GM18909 (cell line): ENCODE results near the gene LHB.
"Not testable (repeated sequence)": the region's sequence is repeated elsewhere in the genome, so short reads cannot be mapped to it uniquely, and the experiment has no call there.

Source experiments
- ATAC-seq: cut with Tn5 transposase; IDR thresholded peaks from one replicate; pipeline ENCODE4 v1.9.1; 2021; ENCODE audit warnings: mild to moderate bottlenecking; ENCODE audit not compliant: unreplicated experiment, poor library complexity

The LHB gene

DNA sequence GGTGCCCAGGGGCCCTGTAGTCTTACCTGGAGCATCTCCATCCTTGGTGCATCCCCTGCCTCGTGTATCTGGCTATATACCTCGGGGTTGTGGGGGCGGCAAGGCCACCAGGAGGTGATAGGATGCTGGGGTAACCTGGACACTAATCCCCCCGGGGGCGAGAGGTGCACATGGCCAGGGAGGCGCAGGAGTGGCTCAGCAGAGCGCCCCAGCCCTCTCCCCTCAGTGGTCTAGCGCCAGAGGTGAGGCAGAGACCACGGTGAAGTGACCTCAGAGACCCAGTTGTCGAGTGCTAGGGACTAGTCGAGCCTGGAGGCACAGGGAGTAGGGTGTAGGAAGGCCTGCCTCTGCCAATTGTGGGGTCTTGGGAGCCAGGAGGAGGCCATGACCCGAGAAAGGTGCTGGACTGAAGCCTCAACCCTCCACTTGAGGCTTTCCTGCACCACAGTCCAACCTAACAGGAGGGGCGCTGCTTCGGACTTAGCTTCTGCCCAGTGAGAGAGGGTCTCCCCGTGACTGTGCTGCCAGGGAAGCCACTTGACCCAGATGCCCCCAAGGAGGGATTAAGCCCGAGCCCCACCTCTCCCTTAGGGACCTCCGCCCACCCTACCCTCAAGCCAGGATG lies at the start of gene LHB:
TSS of gene LHB (minus strand) at position 51 of the 625 bp plus-strand sequence. CDS start at position 41, 10 bp downstream.
- ATAC-seq, result no peak

DNA sequence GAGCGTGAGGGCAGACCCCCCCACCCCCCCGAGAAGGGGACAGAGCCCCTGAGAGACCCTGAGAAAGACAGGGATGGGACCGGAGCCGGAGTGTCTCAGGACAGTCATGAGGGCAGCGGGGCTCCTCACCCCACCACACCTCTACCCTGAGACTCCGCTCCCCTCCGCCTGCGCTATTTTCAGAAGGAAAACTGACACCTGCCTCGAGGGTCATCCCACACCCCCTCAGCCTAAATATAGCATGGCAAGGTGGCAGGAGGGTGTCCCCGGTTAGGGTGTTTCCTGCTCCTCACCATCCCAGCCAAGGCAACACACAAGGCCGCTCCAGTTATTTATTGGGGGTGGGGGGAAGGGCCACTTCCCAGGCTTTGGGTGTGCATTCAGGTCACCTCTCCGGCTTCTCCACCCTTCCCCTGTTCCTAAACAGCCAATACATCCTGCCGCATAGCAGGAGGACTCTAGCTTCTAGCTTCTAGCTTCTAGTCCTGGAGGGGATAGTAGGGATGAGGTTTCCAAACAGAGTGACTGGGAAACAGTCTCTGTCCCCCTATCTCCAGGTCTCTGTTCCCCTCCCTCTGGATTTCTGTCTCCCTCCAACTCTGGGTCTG lies 49.1 kb upstream of the LHB start:
- no peak for ATAC-seq

DNA sequence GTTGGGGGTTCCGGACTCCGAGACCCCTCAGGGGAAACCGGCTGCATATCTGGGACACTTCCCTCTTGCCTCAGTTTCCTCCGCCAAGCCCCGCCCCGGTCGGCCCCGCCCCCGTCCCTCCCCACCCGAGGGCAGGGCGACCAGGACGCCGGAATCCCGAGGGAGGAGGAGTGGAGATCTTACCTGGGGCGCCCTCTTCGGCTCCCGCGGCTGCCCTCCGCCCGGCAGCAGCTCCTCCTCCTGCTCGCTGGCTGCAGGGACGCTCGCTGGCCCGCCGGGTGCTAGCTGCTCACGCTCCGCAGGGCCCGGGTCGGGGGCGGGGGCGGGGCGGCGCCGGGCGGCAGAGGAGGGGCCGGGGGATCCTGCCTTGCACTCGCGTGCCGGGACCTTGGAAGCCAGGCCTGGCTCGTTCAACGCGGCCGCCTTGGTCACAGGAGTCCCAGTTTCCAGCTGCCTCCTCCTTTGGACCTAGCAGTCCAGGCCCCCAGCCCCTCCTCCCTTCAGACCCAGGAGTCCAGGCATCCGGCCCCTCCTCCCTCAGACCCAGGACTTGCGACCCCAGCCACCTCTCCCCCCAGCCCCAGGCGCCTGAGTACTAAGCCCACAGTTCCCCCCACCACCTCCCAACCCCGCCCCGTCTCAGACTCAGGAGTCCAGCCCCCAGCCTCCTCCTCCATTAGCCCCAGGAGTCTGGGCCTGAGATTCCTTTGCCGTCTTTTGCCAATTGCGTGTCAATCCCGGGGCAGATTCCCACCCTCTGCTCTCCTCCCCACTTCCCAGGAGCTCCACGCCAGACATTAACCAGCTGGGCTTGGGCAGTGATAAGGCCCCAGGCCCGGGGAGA lies 48.1 kb upstream of the LHB start, which contains the start of gene NTF4:
TSS of gene NTF4 (minus strand) at position 51 of the 844 bp plus-strand sequence. CDS start 2,821 bp downstream, outside the sequence.
- no peak for ATAC-seq

DNA sequence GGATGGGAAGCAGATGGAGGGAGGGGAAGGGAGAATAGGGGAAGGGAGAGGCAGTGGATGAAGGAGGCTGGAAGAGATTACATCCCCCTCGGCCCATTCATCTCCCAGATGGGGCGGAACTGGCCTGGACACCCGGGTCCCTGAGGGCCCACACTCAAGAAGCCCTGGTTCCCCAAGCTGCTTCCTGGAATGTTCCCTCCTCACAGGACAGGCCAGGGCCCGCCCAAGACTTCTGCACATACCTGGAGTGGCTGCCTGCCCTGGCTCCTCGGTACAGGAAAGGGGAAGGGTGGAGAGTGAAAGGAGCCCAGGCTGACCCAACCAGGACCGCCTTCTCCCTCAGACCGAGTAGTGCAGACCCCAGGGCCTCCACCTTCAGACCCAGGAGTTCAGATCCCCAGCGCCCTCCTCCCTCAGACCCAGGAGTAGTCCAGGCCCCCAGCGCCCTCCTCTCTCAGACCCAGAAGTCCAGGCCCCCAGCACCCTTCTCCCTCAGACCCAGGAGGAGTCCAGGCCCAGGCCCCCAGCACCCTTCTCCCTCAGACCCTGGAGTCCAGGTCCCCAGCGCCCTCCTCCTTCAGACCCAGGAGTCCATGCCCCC lies 47.2 kb upstream of the LHB start:
- no peak for ATAC-seq

DNA sequence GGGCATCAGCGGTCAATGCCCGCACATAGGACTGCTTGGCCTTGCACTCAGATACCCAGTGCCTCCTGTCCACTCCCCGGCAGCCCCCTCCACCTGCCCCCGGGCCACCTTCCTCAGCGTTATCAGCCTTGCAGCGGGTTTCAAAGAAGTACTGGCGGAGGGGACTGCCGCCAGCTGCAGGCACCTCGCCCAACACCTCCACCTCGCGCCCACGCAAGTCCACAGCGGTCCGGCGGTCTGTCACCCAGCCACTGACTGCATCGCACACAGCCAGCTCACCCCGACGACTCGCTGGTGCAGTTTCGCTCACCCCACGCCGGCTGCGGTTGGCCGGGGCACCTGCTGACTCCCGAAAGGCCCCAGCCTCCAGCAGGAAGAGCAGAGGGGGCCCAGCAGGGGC lies 44.6 kb upstream of the LHB start:
- no peak for ATAC-seq

DNA sequence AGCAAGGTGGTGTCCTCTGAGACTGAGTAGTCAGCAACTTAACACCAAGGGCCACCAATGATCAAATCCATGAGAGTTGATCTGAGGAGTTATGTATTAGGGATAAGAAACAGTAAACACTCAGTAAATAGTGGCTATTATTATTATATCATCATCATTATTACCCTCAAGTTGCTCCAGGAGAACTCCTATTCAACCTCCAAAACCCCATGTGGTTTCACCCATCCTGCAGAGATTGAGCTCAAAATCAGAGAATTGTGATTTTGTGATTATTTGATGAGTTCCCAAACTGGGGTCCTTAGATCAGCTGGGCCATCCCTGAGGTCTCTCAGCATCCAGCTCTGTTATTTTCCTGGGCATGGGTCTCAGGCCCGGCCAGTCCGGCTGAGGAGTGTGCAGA lies 44.1 kb upstream of the LHB start:
- ATAC-seq, result no peak

DNA sequence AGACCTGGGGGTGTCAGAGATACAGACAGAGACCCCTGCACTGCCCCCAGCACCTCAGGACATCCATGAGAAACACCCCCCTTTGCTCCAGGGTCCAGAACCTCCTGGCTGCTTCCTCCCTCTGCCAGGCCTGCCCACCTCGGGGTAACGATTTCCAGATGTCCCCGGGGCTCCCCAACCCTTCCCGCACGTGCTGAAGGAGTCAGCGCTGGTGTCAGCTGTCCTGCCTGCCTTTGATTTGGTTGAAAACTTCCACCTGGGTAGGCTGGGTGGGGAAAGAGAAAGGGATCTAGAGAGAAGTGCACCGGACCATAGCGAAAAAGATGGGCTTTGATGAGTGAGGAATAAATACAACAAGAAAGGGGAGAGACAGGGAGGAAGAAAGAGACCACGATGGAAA lies 42.2 kb upstream of the LHB start:
- no peak for ATAC-seq

DNA sequence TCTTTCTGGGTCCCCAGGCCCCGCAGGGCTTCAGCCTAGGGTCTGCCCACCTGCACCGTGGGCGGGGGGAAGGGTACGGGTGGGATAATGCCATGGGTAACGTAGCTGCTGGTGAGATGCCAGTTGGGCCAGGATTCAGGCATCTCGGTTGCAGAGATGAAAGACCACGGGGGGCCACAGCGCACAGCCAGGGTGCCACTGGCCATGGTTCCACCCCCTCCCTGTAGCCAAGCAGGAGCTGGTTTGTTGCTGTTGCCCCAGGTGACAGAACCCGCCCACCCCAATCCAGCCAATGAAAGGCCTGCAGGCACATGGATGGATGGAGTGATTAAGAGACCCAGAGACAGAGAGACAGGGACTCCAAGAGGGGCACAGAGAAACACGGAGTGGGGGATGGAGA lies 41.7 kb upstream of the LHB start:
- no peak for ATAC-seq

DNA sequence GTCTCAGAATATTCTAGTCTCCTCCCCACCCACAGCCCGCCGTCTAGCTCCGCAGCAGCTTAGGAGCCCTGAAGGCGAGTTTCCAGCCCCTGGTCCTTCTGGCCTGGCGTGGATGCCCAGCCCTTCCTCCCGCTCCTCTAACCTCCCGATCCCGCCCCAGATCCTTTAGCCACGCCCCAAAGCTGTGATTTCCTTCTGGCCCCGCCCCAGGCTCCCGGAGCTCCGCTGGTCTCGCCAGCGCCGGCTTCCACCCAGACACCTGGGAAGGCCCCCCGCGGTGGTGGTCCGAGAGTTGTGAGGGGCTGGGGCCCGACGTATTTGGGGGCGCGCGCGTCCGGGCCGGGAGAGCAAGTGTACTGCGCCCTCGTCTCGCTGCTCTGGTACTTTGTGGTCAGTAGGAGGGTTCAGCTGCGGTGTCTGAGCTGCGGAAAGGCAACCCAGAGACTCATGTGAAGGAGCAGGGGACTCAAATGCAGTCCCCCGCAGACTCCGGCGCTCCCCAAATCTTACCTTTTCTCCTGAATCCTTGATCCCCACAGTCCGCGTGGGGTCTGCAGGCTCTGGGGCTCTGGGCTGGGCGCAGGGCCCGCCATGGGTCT lies 40.8 kb upstream of the LHB start, which contains the start of gene CGB7:
TSS of gene CGB7 (minus strand) at position 114 of the 599 bp plus-strand sequence. CDS start 2,374 bp downstream, outside the sequence.
- no peak for ATAC-seq

DNA sequence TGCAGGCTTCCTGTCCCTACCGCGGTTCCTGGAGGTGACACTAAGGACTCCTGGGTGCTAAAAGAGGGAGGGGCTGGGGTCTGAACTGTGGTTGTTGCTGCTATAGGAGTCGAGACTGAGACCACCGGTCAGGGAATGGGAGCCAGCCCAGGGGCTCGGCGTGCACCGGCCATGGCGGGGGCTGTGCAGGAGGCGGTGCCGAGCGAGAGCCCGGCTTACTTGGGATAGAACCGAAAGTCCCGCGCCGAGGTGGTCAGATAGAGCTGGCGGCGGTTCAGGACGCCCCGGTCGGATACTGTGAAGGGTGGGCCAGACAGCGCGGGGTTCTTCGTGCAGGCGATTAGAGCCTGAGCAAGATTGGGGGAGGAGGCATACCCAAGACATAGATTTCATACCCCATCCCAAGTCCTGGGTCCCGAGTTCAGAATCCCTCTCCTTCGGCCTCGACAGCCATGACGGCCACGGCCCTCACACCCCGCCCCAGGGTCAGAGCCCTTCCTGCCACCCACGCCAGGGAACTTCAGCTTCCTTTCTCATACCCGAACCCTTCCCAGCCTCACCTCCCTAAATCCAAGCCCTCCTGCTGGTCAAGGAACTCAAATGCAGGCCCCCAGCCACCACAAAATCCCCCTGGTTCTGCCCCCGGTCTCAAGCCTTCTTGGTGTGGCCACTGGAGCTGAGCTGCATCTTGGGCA lies 40.2 kb upstream of the LHB start:
- ATAC-seq, result not testable (repeated sequence)

DNA sequence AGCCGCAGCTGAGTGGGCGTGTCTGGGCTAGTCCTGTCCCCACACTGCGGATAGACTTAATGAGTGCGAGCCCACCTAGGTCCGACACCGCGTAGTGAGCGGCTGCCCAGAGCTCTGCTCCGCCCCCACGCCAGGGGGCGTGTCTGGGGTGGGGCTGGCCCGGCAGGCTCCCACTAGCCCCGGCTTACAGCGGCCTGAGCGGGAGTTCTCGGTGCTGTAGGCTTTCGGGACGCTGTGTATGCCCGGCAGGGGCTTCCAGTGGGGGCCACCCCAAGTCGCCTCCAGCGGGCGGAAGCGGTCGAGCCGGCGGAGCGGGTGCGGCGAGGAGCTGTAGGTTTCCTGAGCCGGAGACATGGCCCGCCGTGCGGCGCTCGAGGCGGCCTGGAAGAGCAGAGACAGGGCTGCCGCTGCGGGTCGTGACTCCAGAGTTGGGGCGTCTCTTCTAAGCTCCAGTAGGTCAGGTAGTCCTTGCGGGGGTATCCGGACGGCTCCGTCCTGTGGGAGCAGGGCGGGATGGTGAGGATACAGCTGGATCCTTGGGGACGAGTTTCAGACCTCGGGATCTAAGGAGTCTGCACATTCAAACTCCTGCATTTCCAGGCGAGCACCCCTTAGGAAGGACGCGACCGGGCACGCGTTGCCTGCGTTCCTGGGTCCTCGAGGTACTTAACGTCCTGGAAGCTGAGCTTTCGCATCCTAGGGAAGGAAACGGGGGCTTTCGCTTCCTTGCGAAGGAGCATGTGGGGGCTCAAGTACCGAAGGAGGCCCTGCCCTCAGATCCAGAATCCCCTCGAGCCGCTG lies 39.4 kb upstream of the LHB start:
- no peak for ATAC-seq

DNA sequence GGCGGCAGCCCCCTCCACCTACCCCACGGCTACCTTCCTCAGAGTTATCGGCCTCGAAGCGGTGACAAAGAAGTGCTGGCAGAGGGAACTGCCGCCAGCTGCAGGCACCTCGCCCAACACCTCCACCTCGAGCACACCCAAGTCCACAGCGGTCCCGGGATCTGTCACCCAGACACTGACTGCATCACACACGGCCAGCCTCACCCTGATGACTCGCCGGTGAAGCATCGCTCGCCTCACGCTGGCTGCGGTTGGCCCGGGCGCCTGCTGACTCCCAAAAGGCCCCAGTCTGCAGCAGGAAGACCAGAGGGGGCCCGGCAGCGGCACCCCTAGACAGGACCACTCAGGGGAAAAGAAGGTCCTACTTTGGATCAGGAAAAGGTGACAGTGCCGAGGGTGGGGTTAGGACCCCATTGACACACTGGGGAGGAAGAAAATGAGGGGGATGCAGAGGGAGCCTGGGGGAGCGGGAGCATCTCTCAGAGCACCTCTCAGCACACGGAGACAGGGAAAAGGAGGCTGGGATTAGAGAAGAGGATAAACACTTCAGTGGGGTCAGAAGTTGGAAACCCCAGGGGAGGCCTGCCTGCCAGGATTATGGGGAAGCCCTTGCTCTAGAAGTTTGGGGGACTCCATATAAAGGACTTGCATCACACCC lies 33.6 kb upstream of the LHB start:
- ATAC-seq, result not testable (repeated sequence)

DNA sequence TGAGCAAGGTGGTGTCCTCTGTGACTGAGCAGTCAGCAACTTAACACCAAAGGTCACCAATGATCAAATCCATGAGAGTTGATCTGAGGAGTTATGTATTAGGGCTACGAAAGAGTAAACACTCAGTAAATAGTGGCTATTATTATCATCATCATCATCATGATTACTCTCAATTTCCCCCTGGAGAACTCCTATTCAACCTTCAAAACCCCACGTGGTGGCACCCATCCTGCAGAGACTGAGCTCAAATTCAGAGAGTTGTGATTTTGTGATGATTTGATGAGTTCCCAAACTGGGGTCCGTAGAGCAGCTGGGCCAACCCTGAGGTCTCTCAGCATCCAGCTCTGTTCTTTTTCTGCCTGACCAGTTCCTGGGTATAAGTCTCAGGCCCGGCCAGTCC lies 32.9 kb upstream of the LHB start:
- ATAC-seq, result not testable (repeated sequence)

DNA sequence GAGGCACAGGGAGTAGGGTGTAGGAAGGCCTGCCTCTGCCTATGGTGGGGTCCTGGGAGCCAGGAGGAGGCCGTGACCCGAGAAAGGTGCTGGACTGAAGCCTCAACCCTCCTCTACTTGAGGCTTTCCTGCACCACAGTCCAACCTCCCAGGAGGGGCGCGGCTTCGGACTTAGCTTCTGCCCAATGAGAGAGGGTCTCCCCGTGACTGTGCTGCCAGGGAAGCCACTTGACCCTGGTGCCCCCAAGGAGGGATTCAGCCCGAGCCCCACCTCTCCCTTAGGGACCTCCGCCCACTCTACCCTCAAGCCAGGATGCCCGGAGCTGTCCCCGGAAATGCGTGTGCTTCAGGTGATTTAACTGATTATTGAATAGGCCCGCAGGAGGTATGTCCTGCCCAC lies 32.1 kb upstream of the LHB start, which contains the start of gene CGB8:
TSS of gene CGB8 (minus strand) at position 101 of the 400 bp plus-strand sequence. CDS start 372 bp downstream, outside the sequence.
- not testable (repeated sequence) for ATAC-seq

DNA sequence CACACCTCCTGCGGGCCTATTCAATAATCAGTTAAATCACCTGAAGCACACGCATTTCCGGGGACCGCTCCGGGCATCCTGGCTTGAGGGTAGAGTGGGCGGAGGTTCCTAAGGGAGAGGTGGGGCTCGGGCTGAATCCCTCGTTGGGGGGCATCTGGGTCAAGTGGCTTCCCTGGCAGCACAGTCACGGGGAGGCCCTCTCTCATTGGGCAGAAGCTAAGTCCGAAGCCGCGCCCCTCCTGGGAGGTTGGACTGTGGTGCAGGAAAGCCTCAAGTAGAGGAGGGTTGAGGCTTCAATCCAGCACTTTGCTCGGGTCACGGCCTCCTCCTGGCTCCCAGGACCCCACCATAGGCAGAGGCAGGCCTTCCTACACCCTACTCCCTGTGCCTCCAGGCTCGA lies 26.7 kb upstream of the LHB start, which contains the start of gene CGB5:
TSS of gene CGB5 (plus strand) at position 301 of the 400 bp plus-strand sequence. CDS start 362 bp downstream, outside the sequence.
- not testable (repeated sequence) for ATAC-seq

DNA sequence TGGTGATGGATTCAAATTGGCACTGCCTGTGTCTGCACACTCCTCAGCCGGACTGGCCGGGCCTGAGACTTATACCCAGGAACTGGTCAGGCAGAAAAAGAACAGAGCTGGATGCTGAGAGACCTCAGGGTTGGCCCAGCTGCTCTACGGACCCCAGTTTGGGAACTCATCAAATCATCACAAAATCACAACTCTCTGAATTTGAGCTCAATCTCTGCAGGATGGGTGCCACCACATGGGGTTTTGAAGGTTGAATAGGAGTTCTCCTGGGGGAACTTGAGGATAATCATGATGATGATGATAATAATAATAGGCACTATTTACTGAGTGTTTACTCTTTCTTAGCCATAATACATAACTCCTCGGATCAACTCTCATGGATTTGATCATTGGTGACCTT lies 25.8 kb upstream of the LHB start:
- not testable (repeated sequence) for ATAC-seq

DNA sequence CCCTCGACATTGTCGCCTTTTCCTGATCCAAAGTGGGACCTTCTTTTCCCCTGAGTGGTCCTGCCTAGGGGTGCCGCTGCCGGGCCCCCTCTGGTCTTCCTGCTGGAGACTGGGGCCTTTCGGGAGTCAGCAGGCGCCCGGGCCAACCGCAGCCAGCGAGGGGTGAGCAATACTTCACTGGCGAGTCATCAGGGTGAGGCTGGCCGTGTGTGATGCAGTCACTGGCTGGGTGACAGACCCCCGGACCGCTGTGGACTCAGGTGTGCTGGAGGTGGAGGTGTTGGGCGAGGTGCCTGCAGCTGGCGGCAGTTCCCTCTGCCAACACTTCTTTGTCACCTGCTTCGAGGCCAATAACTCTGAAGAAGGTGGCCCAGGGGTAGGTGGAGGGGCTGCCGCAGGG lies 25.3 kb upstream of the LHB start:
- no peak for ATAC-seq

DNA sequence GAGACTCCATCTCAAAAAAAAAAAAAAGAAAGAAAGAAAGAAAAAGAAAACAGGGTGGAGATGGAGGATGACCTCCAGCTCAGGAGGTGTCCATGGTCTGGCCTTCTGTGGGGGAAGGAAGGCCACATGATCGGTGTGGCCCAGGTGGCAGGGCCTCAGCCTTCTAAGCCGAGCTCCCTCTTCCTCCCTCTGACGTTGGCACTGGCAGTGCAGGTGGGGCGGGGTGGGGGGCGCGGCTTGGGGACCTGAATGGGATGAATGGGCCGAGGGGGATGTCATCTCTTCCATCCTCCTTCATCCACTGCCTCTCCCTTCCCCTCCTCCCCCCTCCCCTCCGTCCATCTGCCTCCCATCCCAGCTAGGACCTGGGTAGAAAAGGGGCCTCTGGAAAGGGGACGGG lies 22.8 kb upstream of the LHB start:
- not testable (repeated sequence) for ATAC-seq
